IPS-20b (cell line): ENCODE results near the gene RAVER2.

Source experiments
- H3K27ac ChIP-seq: one replicate; pipeline ENCODE4 v1.5.1; 2013; ENCODE audit warnings: low read length
- H3K27me3 ChIP-seq: 2 replicates; pipeline ENCODE4 v1.6.1; 2013; ENCODE audit warnings: mild to moderate bottlenecking, low read length, inconsistent platforms; ENCODE audit not compliant: insufficient read depth
- H3K36me3 ChIP-seq: 2 replicates; pipeline ENCODE4 v1.6.1; 2013; ENCODE audit warnings: low read depth, mild to moderate bottlenecking, inconsistent platforms, low read length, moderate library complexity; ENCODE audit not compliant: insufficient read depth
- H3K4me1 ChIP-seq: 2 replicates; pipeline ENCODE4 v1.6.1; 2013; ENCODE audit warnings: mild to moderate bottlenecking, control low read depth, inconsistent platforms, low read length, moderate library complexity; ENCODE audit not compliant: insufficient read depth
- H3K4me3 ChIP-seq: 2 replicates; pipeline ENCODE4 v1.5.1; 2013; ENCODE audit warnings: mild to moderate bottlenecking, low read length, inconsistent platforms
- H3K9ac ChIP-seq: 2 replicates; pipeline ENCODE4 v1.6.1; 2013; ENCODE audit warnings: low read depth, mild to moderate bottlenecking, inconsistent platforms, low read length, moderate library complexity
- H3K9me3 ChIP-seq: 2 replicates; pipeline ENCODE4 v1.6.1; 2013; ENCODE audit warnings: mild to moderate bottlenecking, low read depth, low read length, inconsistent platforms; ENCODE audit not compliant: insufficient read depth

Gene RAVER2

DNA sequence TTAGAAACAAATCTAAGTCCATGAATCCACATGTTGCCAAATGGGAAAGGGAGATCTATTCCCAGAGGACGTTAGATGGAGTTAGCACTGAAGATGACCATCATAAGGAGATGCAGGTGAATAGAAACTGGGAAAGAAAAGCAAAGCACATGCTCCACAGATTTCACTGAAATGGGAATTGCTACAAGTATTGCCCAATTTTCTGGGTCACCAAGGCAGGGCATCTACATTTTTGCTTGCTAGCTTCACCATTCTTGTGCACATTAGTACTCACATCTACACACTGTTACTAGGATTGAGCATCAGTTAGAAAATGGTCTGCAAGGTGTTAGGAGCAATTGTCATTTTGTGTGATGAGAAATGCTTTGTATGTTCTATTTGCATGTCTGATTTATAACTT lies 122.4 kb downstream of the RAVER2 start:
- Histone ChIP-seq H3K36me3 (peaks cover 7% of the 10 kb centered on the region; the same call in 1 of the 2 replicates), H3K4me3 (no peak overlapping the region), H3K9me3 (no peaks in the 10 kb centered on the region), H3K27me3 (no peaks in the 10 kb centered on the region), H3K4me1 (no peaks in the 10 kb centered on the region), H3K27ac (no peak overlapping the region), H3K9ac (no peak overlapping the region)

DNA sequence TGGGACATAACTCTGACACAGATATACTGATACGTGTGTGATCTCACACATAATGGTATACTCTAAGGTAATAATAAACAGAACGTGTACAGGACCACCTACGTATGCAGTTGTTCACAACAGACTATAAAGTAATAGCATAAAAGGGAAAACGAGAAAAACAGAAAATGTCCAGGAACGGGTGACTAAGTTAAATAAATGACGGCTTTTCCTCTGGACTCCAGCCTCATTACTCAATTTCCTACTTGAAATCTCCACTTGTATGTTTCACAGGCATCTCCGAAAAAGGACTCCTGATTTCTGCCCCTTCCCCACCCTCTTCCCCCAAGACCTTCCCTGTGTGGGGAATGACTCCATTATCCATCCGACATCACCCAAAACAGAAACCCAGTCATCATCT lies 126.4 kb downstream of the RAVER2 start:
- Histone ChIP-seq H3K9me3 (no peaks in the 10 kb centered on the region), H3K4me3 (no peak overlapping the region), H3K27me3 (no peaks in the 10 kb centered on the region), H3K27ac (no peak overlapping the region), H3K4me1 (no peaks in the 10 kb centered on the region), H3K9ac (no peak overlapping the region), H3K36me3 (no peaks in the 10 kb centered on the region)

DNA sequence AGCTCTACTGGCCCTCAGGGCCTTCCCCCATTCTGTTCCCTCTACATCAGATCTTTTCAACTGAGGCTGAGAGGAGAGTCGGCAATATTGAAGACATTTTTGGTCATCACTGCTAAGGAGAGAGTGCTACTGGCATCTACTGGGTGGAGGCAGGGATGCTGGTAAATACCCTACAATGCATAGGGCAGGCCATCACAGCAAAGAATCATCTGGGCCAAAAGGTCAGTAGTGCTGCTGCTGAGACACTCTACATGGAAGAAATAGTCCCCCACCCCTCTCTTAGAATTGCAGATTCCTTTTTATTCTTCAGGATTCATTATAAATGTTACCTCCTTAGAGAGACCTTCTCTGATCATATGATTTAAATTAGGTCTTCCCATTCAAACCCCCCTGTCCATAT lies 127.2 kb downstream of the RAVER2 start:
- H3K36me3 ChIP-seq = no peaks in the 10 kb centered on the region
- H3K4me3 ChIP-seq = no peak overlapping the region

DNA sequence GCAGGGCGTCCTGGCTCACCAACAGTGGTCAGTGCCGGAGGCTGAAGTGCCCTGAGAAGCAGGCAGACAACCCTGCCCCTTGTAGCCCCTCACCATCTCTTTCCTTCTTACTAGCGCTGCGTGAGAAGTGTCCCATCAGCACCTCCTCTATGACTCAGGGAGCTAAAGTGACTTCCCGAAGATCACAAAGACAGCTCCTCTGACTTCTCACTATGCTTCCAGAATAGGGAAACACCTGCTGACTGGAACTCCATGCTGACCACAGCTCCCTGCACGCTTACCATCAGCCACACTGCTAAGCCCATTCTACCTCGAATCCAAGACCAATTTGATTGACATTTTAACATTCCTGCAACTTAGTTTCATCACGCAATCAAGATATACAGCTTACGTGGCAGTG lies 128.7 kb downstream of the RAVER2 start:
- no peak overlapping the region for H3K4me3 ChIP-seq
- H3K9ac ChIP-seq = no peak overlapping the region
- no peaks in the 10 kb centered on the region for H3K9me3 ChIP-seq
- H3K36me3 ChIP-seq = no peaks in the 10 kb centered on the region
- no peaks in the 10 kb centered on the region for H3K27me3 ChIP-seq
- no peak overlapping the region for H3K27ac ChIP-seq
- H3K4me1 ChIP-seq = 0 out of 2 replicates have a peak, but pooled peaks cover 7% of the 10 kb centered on the region

More for the DNA sequence above, 127.2 kb downstream of the RAVER2 start:
- no peak overlapping the region for H3K27ac ChIP-seq
- no peak overlapping the region for H3K9ac ChIP-seq
- H3K9me3 ChIP-seq = no peaks in the 10 kb centered on the region
- H3K4me1 ChIP-seq = no peaks in the 10 kb centered on the region
- H3K27me3 ChIP-seq = no peaks in the 10 kb centered on the region

DNA sequence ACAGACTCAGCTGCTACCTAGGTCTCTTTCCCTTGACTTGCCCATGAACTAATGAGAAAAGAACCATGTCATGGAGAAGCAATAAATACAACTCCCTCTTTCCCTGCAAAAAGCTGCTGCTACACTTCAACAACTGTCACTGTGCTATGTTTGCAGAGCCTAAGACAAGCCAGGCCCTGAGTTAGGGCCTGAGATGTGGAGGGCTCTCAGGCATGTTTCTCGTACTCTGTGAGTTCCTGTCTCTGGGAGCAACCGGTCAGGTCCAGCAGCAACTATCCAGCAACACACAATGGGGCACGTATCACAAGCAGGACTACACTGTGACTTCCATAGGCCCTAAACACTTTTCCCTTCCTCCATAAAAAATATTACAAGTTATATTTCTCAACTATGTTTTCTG lies 129.8 kb downstream of the RAVER2 start:
- Histone ChIP-seq H3K9me3 (no peaks in the 10 kb centered on the region), H3K36me3 (no peaks in the 10 kb centered on the region), H3K27ac (no peak overlapping the region), H3K4me3 (no peak overlapping the region), H3K27me3 (no peaks in the 10 kb centered on the region), H3K4me1 (0 out of 2 replicates have a peak, but pooled peaks cover 7% of the 10 kb centered on the region), H3K9ac (no peak overlapping the region)

DNA sequence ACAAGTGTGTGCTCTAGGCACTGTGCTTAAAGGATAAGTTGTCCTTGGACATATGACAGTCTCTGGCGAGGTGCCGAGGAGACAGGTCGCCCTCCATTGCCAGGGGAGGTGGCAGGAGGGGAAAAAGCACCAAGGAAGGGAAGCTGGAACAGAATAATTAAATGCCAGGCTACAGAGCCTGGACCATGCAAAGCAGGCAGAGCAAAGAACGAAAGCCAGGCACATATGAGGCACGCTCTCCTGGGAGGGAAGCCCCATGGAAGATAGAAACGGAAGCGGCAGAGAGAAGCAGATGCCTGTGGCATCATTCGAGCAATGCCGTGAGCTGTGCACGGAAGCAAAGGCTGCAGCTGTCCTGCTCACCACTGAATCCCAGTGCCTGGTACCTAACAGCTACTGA lies 130.2 kb downstream of the RAVER2 start:
- Histone ChIP-seq H3K9ac (no peak overlapping the region), H3K27me3 (no peaks in the 10 kb centered on the region), H3K36me3 (no peaks in the 10 kb centered on the region), H3K4me3 (no peak overlapping the region), H3K27ac (no peak overlapping the region), H3K4me1 (0 out of 2 replicates have a peak, but pooled peaks cover 7% of the 10 kb centered on the region), H3K9me3 (no peaks in the 10 kb centered on the region)

DNA sequence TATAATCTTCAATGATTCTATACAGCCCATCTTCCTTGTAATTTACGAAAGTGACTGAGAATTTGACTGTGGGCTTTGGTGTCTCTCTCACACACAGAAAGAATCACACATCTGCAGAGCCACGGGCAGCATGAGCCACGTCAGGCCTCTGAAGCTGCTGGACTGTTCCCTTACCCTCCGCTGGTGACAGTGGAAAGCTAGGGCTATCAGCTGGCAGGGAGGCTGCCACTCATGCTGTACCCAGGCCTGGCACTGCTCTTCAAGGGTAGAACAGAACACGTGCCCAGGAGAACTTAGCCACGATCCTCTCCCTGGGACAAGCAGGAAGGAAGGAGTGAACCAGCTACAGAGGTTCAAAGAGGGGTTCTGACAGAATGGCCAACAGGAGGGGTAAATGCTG lies 130.7 kb downstream of the RAVER2 start:
- Histone ChIP-seq H3K27ac (no peak overlapping the region), H3K36me3 (no peaks in the 10 kb centered on the region), H3K9ac (no peak overlapping the region), H3K9me3 (no peaks in the 10 kb centered on the region), H3K4me1 (0 out of 2 replicates have a peak, but pooled peaks cover 7% of the 10 kb centered on the region), H3K4me3 (no peak overlapping the region), H3K27me3 (no peaks in the 10 kb centered on the region)

DNA sequence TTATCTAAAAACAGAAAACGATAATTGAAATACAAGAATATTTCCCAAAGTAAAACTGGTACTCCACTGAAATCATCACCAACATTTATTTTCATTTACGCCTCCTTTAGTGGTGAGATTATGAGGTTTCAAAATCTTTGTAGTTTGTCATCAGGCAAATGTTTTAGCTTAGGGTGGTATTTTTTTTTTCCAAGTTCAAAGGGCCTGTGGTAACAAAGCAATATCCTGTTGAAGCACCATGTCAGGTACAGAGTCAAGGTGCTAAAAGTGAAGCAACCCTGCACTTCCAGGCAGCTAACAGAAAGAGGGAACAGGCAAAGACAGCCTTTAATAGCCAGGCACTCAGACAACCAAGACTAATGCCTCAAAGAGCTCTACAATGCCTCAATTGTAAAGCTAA lies 132.3 kb downstream of the RAVER2 start:
- Histone ChIP-seq H3K27me3 (no peaks in the 10 kb centered on the region), H3K27ac (no peak overlapping the region), H3K9me3 (no peaks in the 10 kb centered on the region), H3K36me3 (no peaks in the 10 kb centered on the region), H3K4me1 (peaks cover 7% of the 10 kb centered on the region; the same call in 1 of the 2 replicates), H3K4me3 (no peak overlapping the region), H3K9ac (no peak overlapping the region)

DNA sequence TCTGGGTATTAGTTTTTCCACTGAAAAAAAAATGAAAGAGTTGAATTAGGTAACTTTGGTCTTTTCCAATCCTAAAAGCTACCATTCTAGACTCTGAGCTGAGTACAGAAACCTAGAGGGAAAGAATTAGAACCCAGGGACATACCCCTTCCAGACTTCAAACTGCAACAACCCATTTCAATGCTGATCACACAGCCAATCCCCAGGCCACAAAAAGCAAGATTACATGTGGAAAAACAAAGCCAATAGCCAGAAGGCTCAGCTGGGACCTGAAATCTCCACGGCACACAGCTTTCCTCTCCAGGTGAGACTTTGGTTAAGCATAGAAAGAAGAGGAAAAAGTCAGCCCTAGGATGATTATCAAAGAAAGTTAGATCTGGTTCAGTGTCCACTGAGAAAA lies 132.7 kb downstream of the RAVER2 start:
- H3K9ac ChIP-seq = no peak overlapping the region
- peaks cover 7% of the 10 kb centered on the region; the same call in 1 of the 2 replicates for H3K4me1 ChIP-seq
- H3K36me3 ChIP-seq = no peaks in the 10 kb centered on the region
- no peaks in the 10 kb centered on the region for H3K27me3 ChIP-seq
- no peak overlapping the region for H3K4me3 ChIP-seq
- no peaks in the 10 kb centered on the region for H3K9me3 ChIP-seq
- no peak overlapping the region for H3K27ac ChIP-seq

DNA sequence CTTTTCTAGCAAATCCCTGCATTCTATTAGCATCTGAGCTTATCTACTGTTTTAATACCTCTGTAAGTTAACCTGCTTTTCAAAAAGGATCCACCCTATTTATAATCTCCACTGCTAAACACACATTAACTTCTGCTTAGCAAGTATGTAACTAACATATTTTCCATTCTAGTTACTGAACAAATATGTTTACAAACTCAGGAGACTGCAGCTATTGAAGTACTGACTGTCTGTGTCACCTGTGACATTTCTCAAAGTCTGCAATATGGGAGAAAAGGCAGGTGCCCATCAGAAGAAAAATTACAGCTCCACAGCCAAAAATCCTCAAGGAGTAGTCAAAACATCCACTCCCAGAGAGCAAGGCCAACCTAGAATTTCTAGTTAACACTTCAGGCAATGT lies 133.2 kb downstream of the RAVER2 start:
- Histone ChIP-seq H3K27me3 (no peaks in the 10 kb centered on the region), H3K27ac (no peak overlapping the region), H3K36me3 (no peaks in the 10 kb centered on the region), H3K4me1 (peaks cover 7% of the 10 kb centered on the region; the same call in 1 of the 2 replicates), H3K9ac (no peak overlapping the region), H3K4me3 (no peak overlapping the region), H3K9me3 (no peaks in the 10 kb centered on the region)

DNA sequence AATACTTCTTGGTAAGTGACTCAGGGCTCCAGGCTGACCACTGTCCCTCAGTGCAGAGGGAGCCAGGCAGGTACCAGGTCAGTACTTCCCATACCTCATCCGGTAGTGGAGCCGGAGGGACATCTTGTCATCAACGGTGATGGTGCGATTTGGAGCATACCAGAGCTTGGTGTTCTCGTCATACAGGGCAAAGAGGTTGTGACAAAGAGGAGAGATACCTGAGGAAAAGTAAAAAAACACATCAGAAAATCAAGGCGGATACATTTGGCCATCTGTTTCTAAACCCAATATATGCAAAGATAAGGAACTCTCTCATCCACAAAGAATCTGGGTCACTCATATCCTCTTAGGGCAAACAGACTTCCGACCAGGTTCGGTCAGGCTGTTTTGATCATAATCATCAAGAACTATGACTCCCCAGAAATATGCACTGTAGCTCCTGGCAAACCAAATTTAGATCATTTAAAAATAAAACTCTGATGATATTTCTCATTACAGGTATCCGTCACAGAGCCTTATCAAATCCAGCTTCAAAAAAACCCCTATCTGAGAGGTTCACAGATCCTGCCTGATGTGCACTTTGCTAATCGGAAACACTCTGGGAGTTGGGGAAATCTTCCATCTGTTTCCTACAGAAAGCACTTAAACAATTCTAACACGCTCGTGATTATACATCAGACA lies 134.2 kb downstream of the RAVER2 start:
- no peak overlapping the region for H3K27ac ChIP-seq
- H3K4me1 ChIP-seq = peaks cover 7% of the 10 kb centered on the region; the same call in 1 of the 2 replicates
- H3K36me3 ChIP-seq = no peaks in the 10 kb centered on the region
- H3K9me3 ChIP-seq = no peaks in the 10 kb centered on the region
- H3K9ac ChIP-seq = no peak overlapping the region
- no peak overlapping the region for H3K4me3 ChIP-seq
- no peaks in the 10 kb centered on the region for H3K27me3 ChIP-seq

DNA sequence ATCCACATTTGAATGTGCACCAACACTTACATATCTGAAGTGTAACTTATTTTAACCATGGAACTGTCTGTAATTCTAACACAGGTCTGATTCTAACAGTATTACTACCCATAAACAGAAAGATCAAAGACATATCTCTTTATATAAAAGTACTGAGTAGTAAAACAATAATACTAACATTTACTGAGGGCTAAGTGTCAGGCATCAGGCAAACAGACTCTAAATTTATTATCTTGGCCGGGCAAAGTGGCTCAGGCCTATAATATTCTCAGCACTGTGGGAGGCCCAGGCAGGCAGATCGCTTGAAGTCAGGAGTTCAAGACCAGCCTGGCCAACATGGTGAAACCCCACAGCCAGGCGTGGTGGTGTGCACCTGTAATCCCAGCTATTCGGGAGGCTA lies 135.6 kb downstream of the RAVER2 start:
- Histone ChIP-seq H3K36me3 (no peaks in the 10 kb centered on the region), H3K27ac (no peak overlapping the region), H3K9me3 (no peaks in the 10 kb centered on the region), H3K4me1 (peaks cover 7% of the 10 kb centered on the region; the same call in 1 of the 2 replicates), H3K9ac (no peak overlapping the region), H3K4me3 (no peak overlapping the region), H3K27me3 (no peaks in the 10 kb centered on the region)
